SK-N-SH treated with all-trans-retinoic acid at 6 μM for 48 hours (cell line): Measurements from ENCODE around the gene ZNF649.

Source experiments
- ATAC-seq: fragments of 200-7000 bp; cut with Tn5 transposase; 3 replicates; pipeline ENCODE4 v1.9.1; 2020; ENCODE audit warnings: mild to moderate bottlenecking, moderate library complexity
- BACH2 ChIP-seq: fragments of 250-450 bp; sonication (Bioruptor Pico); IDR thresholded peaks from 2 replicates; pipeline ENCODE4 v1.9.0; 2021; ENCODE audit warnings: mild to moderate bottlenecking, borderline replicate concordance
- CSDC2 ChIP-seq: fragments of 250-450 bp; sonication (Bioruptor Pico); IDR thresholded peaks from 2 replicates; pipeline ENCODE4 v1.5.0; 2020; ENCODE audit warnings: mild to moderate bottlenecking, moderate library complexity
- ESRRG ChIP-seq: fragments of 250-450 bp; sonication (Bioruptor Pico); IDR thresholded peaks from 2 replicates; pipeline ENCODE4 v1.6.1; 2021; ENCODE audit warnings: mild to moderate bottlenecking
- GLIS3 ChIP-seq: fragments of 250-450 bp; sonication (Bioruptor Pico); IDR thresholded peaks from 2 replicates; pipeline ENCODE4 v1.5.0; 2020; ENCODE audit warnings: mild to moderate bottlenecking, moderate library complexity
- ISL1 ChIP-seq: fragments of 250-450 bp; sonication (Bioruptor Pico); IDR thresholded peaks from 2 replicates; pipeline ENCODE4 v2.1.2; 2022; ENCODE audit warnings: mild to moderate bottlenecking, moderate library complexity
- OSR1 ChIP-seq: fragments of 250-450 bp; sonication (Bioruptor Pico); IDR thresholded peaks from 2 replicates; pipeline ENCODE4 v1.8.0; 2022; ENCODE audit warnings: moderate library complexity, mild to moderate bottlenecking, inconsistent platforms
- PPARA ChIP-seq: fragments of 250-450 bp; sonication (Bioruptor Pico); IDR thresholded peaks from 2 replicates; pipeline ENCODE4 v1.5.0; 2020; ENCODE audit warnings: mild to moderate bottlenecking, borderline replicate concordance
- RARB ChIP-seq: fragments of 250-450 bp; sonication (Bioruptor Pico); IDR thresholded peaks from 2 replicates; pipeline ENCODE4 v1.8.0; 2021; ENCODE audit warnings: mild to moderate bottlenecking, moderate library complexity
- SNAI2 ChIP-seq: fragments of 250-450 bp; sonication (Bioruptor Pico); IDR thresholded peaks from 2 replicates; pipeline ENCODE4 v1.5.0; 2020; ENCODE audit warnings: mild to moderate bottlenecking, moderate library complexity
- TCF4 ChIP-seq: fragments of 250-450 bp; sonication (Bioruptor Pico); IDR thresholded peaks from 2 replicates; pipeline ENCODE4 v1.8.0; 2021; ENCODE audit warnings: mild to moderate bottlenecking, moderate library complexity, borderline replicate concordance
- TOX ChIP-seq: fragments of 250-450 bp; sonication (Bioruptor Pico); IDR thresholded peaks from 2 replicates; pipeline ENCODE4 v1.8.0; 2021; ENCODE audit warnings: mild to moderate bottlenecking, moderate library complexity, borderline replicate concordance
- ZC3H10 ChIP-seq: fragments of 250-450 bp; sonication (Bioruptor Pico); IDR thresholded peaks from 2 replicates; pipeline ENCODE4 v1.5.1; 2021; ENCODE audit warnings: mild to moderate bottlenecking, moderate library complexity
- ZFP3 ChIP-seq: fragments of 250-450 bp; sonication (Bioruptor Pico); IDR thresholded peaks from 2 replicates; pipeline ENCODE4 v1.5.0; 2020; ENCODE audit warnings: mild to moderate bottlenecking, moderate library complexity
- ZFP30 ChIP-seq: fragments of 450-650 bp; formaldehyde crosslinking; IDR thresholded peaks from 2 replicates; pipeline ENCODE4 v1.5.0; 2022; ENCODE audit warnings: mild to moderate bottlenecking, moderate library complexity
- ZNF565 ChIP-seq: fragments of 450-650 bp; formaldehyde crosslinking; conservative IDR thresholded peaks from 2 replicates; pipeline ENCODE4 v1.5.0; 2020; ENCODE audit warnings: low read depth, mild to moderate bottlenecking, moderate library complexity
- ZNF70 ChIP-seq: fragments of 450-650 bp; formaldehyde crosslinking; IDR thresholded peaks from 2 replicates; pipeline ENCODE4 v1.5.0; 2020; ENCODE audit warnings: mild to moderate bottlenecking, moderate library complexity
- ZNF8 ChIP-seq: fragments of 450-650 bp; formaldehyde crosslinking; IDR thresholded peaks from 2 replicates; pipeline ENCODE4 v1.5.0; 2020; ENCODE audit warnings: mild to moderate bottlenecking, moderate library complexity
- TF ChIP-seq, protein P1 (sequence below): fragments of 250-450 bp; sonication (Bioruptor Pico); IDR thresholded peaks from 2 replicates; pipeline ENCODE4 v1.8.0; 2020; ENCODE audit warnings: mild to moderate bottlenecking, moderate library complexity, borderline replicate concordance
- TF ChIP-seq, protein P2 (sequence below): fragments of 250-450 bp; sonication (Bioruptor Pico); IDR thresholded peaks from 2 replicates; pipeline ENCODE4 v1.5.1; 2021; ENCODE audit warnings: mild to moderate bottlenecking, moderate library complexity
- TF ChIP-seq, protein P3 (sequence below): fragments of 250-450 bp; sonication (Bioruptor Pico); IDR thresholded peaks from 2 replicates; pipeline ENCODE4 v1.8.0; 2021; ENCODE audit warnings: low read depth, mild to moderate bottlenecking, moderate library complexity, borderline replicate concordance
- TF ChIP-seq, protein P4 (sequence below): fragments of 250-450 bp; sonication (Bioruptor Pico); IDR thresholded peaks from 2 replicates; pipeline ENCODE4 v1.5.0; 2020; ENCODE audit warnings: mild to moderate bottlenecking, moderate library complexity
- TF ChIP-seq, protein P5 (sequence below): fragments of 250-450 bp; sonication (Bioruptor Pico); IDR thresholded peaks from 2 replicates; pipeline ENCODE4 v1.5.1; 2020; ENCODE audit warnings: low read depth, mild to moderate bottlenecking, moderate library complexity

ZNF649 gene

DNA sequence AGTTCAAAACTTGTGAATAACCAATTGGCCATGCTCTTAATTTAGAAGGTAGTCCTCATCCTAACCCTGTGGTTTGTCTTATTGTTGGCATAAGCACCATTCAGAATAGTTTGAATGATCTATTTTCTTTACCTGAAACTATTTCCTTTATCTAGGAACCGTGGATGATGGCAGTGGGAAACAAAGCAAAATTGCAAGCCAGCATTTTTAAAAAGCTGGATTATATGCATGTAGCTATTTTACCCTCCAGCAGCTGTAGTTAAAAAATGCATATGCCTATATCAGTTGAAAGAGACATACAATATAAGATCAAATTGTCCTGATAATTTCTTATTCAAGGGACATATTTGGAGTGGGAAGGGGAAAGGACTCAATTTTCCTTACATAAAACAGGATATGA lies 41.8 kb upstream of the ZNF649 start (continued):
- TF ChIP-seq, protein P1, sequence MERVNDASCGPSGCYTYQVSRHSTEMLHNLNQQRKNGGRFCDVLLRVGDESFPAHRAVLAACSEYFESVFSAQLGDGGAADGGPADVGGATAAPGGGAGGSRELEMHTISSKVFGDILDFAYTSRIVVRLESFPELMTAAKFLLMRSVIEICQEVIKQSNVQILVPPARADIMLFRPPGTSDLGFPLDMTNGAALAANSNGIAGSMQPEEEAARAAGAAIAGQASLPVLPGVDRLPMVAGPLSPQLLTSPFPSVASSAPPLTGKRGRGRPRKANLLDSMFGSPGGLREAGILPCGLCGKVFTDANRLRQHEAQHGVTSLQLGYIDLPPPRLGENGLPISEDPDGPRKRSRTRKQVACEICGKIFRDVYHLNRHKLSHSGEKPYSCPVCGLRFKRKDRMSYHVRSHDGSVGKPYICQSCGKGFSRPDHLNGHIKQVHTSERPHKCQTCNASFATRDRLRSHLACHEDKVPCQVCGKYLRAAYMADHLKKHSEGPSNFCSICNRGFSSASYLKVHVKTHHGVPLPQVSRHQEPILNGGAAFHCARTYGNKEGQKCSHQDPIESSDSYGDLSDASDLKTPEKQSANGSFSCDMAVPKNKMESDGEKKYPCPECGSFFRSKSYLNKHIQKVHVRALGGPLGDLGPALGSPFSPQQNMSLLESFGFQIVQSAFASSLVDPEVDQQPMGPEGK (CRISPR knock-in tag) = no peak

DNA sequence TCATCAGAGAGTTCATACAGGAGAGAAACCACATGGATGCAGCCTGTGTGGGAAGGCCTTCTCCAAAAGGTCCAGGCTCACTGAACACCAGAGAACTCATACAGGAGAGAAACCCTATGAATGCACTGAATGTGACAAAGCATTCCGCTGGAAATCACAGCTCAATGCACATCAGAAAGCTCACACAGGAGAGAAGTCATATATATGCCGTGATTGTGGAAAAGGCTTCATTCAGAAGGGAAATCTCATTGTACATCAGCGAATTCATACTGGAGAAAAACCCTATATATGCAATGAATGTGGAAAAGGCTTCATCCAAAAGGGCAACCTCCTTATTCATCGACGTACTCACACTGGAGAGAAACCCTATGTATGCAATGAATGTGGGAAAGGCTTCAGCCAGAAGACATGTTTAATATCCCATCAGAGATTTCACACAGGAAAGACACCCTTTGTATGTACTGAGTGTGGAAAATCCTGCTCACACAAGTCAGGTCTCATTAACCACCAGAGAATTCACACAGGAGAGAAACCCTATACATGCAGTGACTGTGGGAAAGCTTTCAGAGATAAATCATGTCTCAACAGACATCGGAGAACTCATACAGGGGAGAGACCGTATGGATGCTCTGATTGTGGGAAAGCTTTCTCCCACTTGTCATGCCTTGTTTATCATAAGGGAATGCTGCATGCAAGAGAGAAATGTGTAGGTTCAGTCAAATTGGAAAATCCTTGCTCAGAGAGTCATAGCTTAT lies 40.2 kb upstream of the ZNF649 start:
- TF ChIP-seq ZNF8 (no peak), BACH2 (no peak), ZFP3 (no peak), RARB (CRISPR knock-in tag) (no peak), ZFP30 (no peak), ZNF70 (CRISPR knock-in tag) (no peak), TCF4 (CRISPR knock-in tag) (no peak), ZC3H10 (CRISPR knock-in tag) (no peak), PPARA (CRISPR knock-in tag) (no peak), OSR1 (CRISPR knock-in tag) (no peak), CSDC2 (CRISPR knock-in tag) (no peak), GLIS3 (CRISPR knock-in tag) (no peak), TOX (CRISPR knock-in tag) (no peak), ESRRG (no peak), ISL1 (CRISPR knock-in tag) (no peak), SNAI2 (CRISPR knock-in tag) (no peak)
- TF ChIP-seq, protein P2, sequence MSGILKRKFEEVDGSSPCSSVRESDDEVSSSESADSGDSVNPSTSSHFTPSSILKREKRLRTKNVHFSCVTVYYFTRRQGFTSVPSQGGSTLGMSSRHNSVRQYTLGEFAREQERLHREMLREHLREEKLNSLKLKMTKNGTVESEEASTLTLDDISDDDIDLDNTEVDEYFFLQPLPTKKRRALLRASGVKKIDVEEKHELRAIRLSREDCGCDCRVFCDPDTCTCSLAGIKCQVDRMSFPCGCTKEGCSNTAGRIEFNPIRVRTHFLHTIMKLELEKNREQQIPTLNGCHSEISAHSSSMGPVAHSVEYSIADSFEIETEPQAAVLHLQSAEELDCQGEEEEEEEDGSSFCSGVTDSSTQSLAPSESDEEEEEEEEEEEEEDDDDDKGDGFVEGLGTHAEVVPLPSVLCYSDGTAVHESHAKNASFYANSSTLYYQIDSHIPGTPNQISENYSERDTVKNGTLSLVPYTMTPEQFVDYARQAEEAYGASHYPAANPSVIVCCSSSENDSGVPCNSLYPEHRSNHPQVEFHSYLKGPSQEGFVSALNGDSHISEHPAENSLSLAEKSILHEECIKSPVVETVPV (CRISPR knock-in tag) = no peak
- TF ChIP-seq, protein P3, sequence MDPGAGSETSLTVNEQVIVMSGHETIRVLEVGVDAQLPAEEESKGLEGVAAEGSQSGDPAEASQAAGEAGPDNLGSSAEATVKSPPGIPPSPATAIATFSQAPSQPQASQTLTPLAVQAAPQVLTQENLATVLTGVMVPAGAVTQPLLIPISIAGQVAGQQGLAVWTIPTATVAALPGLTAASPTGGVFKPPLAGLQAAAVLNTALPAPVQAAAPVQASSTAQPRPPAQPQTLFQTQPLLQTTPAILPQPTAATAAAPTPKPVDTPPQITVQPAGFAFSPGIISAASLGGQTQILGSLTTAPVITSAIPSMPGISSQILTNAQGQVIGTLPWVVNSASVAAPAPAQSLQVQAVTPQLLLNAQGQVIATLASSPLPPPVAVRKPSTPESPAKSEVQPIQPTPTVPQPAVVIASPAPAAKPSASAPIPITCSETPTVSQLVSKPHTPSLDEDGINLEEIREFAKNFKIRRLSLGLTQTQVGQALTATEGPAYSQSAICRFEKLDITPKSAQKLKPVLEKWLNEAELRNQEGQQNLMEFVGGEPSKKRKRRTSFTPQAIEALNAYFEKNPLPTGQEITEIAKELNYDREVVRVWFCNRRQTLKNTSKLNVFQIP = no peak
- TF ChIP-seq, protein P4, sequence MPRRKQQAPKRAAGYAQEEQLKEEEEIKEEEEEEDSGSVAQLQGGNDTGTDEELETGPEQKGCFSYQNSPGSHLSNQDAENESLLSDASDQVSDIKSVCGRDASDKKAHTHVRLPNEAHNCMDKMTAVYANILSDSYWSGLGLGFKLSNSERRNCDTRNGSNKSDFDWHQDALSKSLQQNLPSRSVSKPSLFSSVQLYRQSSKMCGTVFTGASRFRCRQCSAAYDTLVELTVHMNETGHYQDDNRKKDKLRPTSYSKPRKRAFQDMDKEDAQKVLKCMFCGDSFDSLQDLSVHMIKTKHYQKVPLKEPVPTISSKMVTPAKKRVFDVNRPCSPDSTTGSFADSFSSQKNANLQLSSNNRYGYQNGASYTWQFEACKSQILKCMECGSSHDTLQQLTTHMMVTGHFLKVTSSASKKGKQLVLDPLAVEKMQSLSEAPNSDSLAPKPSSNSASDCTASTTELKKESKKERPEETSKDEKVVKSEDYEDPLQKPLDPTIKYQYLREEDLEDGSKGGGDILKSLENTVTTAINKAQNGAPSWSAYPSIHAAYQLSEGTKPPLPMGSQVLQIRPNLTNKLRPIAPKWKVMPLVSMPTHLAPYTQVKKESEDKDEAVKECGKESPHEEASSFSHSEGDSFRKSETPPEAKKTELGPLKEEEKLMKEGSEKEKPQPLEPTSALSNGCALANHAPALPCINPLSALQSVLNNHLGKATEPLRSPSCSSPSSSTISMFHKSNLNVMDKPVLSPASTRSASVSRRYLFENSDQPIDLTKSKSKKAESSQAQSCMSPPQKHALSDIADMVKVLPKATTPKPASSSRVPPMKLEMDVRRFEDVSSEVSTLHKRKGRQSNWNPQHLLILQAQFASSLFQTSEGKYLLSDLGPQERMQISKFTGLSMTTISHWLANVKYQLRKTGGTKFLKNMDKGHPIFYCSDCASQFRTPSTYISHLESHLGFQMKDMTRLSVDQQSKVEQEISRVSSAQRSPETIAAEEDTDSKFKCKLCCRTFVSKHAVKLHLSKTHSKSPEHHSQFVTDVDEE (CRISPR knock-in tag) = no peak
- TF ChIP-seq, protein P1 (CRISPR knock-in tag) = no peak
- no peak for ATAC-seq

DNA sequence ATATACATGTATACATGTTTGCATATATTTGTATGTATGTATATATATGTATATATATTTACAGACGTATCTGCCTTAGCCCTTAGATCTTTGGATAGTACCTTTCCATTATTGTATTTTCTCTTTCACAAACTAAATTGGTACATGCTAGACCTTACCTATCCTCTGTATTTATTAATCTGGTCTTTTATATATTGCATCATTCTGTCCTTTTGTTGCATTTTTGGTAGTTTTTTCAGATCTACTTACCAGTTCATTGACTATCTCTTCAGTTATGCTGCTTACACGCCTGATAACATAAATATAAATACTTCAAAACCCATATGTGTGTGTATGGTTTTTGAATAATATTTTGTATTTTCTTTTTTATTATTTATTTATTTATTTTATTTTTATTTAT lies 34.1 kb upstream of the ZNF649 start:
- no peak for ATAC-seq
- no peak for TF ChIP-seq PPARA (CRISPR knock-in tag)
- no peak for TF ChIP-seq ZFP30
- TF ChIP-seq, protein P5, sequence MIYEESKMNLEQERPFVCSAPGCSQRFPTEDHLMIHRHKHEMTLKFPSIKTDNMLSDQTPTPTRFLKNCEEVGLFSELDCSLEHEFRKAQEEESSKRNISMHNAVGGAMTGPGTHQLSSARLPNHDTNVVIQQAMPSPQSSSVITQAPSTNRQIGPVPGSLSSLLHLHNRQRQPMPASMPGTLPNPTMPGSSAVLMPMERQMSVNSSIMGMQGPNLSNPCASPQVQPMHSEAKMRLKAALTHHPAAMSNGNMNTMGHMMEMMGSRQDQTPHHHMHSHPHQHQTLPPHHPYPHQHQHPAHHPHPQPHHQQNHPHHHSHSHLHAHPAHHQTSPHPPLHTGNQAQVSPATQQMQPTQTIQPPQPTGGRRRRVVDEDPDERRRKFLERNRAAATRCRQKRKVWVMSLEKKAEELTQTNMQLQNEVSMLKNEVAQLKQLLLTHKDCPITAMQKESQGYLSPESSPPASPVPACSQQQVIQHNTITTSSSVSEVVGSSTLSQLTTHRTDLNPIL = no peak
- TF ChIP-seq BACH2 = no peak
- TF ChIP-seq, protein P2 (CRISPR knock-in tag) = no peak
- TF ChIP-seq ZNF8 = no peak
- no peak for TF ChIP-seq RARB (CRISPR knock-in tag)
- TF ChIP-seq ZFP3 = no peak
- TF ChIP-seq ZNF565 (CRISPR knock-in tag) = no peak
- TF ChIP-seq, protein P1 (CRISPR knock-in tag) = no peak
- TF ChIP-seq CSDC2 (CRISPR knock-in tag) = no peak
